ENCODE measurements around the gene OCA2.

The OCA2 gene

GRCh38 chr15:27807335-27807734 lies 291.8 kb downstream of the OCA2 start:
- no peak for TF ChIP-seq CTCF (conservative IDR thresholded peaks at IDR 0.05)
- H3K27ac ChIP-seq: no peak overlapping the region

- no peak for TF ChIP-seq CTCF (conservative IDR thresholded peaks at IDR 0.05)
- no peak overlapping the region for H3K27ac ChIP-seq
These were observed 292.7 kb downstream of the OCA2 start for GRCh38 chr15:27806396-27806795.

GRCh38 chr15:27805261-27806220 lies 293.6 kb downstream of the OCA2 start:
- no peak overlapping the region for H3K27ac ChIP-seq
- TF ChIP-seq CTCF (conservative IDR thresholded peaks at IDR 0.05): no peak

GRCh38 chr15:27804569-27805260 lies 294.4 kb downstream of the OCA2 start:
- no peak for TF ChIP-seq CTCF (conservative IDR thresholded peaks at IDR 0.05)
- H3K27ac ChIP-seq: no peak overlapping the region

- no peak for TF ChIP-seq CTCF (conservative IDR thresholded peaks at IDR 0.05)
- no peak overlapping the region for H3K27ac ChIP-seq
These were observed 300.3 kb downstream of the OCA2 start for GRCh38 chr15:27798807-27799206.

GRCh38 chr15:27797765-27798164 lies 301.4 kb downstream of the OCA2 start:
- no peak for TF ChIP-seq CTCF (conservative IDR thresholded peaks at IDR 0.05)
- no peak overlapping the region for H3K27ac ChIP-seq

Data from VCaP (cell line).